Epithelial cell of esophagus (primary cell): ENCODE measurements around the gene PDS5B.
A peak's percentile ranks its signal among the peaks of the same experiment; 100 is the strongest.
"Not testable (repeated sequence)": the region's sequence is repeated elsewhere in the genome, so short reads cannot be mapped to it uniquely, and the experiment has no call there.

ENCODE experiments used
- DNase-seq: peaks from one replicate; pipeline ENCODE4 v3.0.0; 2010; ENCODE audit warnings: low read depth
- H3K4me3 ChIP-seq: 2 replicates; pipeline ENCODE4 v1.5.1; 2011; ENCODE audit warnings: mild to moderate bottlenecking, low read length, control low read depth
- TF ChIP-seq, protein P1 (sequence below): IDR thresholded peaks from 2 replicates; pipeline ENCODE4 v1.5.1; 2011; ENCODE audit warnings: low read depth, mild to moderate bottlenecking, low read length, control low read depth, inconsistent platforms; ENCODE audit not compliant: insufficient read depth; ENCODE audit errors: missing control alignments

PDS5B gene

GRCh38 chr13:32682740-32683139, 96.5 kb downstream of the PDS5B start:
- TF ChIP-seq, protein P1, sequence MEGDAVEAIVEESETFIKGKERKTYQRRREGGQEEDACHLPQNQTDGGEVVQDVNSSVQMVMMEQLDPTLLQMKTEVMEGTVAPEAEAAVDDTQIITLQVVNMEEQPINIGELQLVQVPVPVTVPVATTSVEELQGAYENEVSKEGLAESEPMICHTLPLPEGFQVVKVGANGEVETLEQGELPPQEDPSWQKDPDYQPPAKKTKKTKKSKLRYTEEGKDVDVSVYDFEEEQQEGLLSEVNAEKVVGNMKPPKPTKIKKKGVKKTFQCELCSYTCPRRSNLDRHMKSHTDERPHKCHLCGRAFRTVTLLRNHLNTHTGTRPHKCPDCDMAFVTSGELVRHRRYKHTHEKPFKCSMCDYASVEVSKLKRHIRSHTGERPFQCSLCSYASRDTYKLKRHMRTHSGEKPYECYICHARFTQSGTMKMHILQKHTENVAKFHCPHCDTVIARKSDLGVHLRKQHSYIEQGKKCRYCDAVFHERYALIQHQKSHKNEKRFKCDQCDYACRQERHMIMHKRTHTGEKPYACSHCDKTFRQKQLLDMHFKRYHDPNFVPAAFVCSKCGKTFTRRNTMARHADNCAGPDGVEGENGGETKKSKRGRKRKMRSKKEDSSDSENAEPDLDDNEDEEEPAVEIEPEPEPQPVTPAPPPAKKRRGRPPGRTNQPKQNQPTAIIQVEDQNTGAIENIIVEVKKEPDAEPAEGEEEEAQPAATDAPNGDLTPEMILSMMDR, result no peak
- no peak for DNase-seq
- no peak overlapping the region for H3K4me3 ChIP-seq

GRCh38 chr13:32687275-32687674, 101.0 kb downstream of the PDS5B start:
- TF ChIP-seq, protein P1, result no peak
- DNase-seq, result no peak

GRCh38 chr13:32695602-32696250, 109.5 kb downstream of the PDS5B start:
- no peak for DNase-seq
- no peak overlapping the region for H3K4me3 ChIP-seq

More at GRCh38 chr13:32687275-32687674, 101.0 kb downstream of the PDS5B start:
- no peak overlapping the region for H3K4me3 ChIP-seq

DNA sequence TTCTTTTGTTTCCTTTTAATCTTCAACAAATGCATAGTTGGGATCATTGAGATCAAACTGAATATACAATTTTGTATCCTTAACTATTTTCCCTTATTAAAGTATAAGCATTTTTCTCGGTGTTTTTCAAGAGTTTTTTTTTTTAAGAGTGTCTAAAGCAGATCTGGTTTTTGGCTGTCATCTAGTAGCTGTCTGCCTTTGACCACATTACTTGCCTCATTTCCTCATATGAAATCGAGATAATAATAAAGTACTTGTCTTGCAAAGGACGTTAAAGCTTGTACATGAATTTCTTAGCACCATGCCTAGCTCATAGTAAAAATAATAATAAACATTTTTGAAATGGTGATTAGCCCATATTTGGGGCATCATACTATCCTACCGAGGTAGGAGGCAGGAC, 121.2 kb downstream of the PDS5B start:
- no peak overlapping the region for H3K4me3 ChIP-seq
- no peak for DNase-seq
- TF ChIP-seq, protein P1, result no peak

More at GRCh38 chr13:32695602-32696250, 109.5 kb downstream of the PDS5B start:
- TF ChIP-seq, protein P1, result no peak

- no peak for DNase-seq
- H3K4me3 ChIP-seq, result no peak overlapping the region
- TF ChIP-seq, protein P1, result no peak
Observed at GRCh38 chr13:32713397-32713796, 127.1 kb downstream of the PDS5B start.

- H3K4me3 ChIP-seq, DNase-seq: not testable (repeated sequence)
Observed at GRCh38 chr13:32716201-32716600, 129.9 kb downstream of the PDS5B start.

DNA sequence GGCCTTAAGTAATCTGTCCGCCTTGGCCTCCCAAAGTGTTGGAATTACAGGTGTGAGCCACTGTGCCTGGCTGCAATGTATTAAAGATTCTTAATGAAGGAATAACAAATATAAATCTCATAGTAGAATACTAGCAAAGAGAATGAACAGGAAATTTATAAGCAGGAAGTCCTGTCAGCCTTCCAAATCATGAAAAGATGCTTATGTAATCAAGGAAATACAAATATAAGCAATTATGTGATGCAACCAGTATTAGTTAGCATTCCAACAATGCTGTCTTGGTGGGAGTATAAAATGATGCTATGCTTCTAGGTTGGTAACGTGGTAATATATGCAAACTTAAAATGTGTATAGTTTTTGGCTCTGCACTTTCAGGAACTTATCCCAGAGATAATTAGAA, 133.8 kb downstream of the PDS5B start:
- H3K4me3 ChIP-seq, result no peak overlapping the region
- TF ChIP-seq, protein P1, result no peak
- DNase-seq, result peak; percentile 54

DNA sequence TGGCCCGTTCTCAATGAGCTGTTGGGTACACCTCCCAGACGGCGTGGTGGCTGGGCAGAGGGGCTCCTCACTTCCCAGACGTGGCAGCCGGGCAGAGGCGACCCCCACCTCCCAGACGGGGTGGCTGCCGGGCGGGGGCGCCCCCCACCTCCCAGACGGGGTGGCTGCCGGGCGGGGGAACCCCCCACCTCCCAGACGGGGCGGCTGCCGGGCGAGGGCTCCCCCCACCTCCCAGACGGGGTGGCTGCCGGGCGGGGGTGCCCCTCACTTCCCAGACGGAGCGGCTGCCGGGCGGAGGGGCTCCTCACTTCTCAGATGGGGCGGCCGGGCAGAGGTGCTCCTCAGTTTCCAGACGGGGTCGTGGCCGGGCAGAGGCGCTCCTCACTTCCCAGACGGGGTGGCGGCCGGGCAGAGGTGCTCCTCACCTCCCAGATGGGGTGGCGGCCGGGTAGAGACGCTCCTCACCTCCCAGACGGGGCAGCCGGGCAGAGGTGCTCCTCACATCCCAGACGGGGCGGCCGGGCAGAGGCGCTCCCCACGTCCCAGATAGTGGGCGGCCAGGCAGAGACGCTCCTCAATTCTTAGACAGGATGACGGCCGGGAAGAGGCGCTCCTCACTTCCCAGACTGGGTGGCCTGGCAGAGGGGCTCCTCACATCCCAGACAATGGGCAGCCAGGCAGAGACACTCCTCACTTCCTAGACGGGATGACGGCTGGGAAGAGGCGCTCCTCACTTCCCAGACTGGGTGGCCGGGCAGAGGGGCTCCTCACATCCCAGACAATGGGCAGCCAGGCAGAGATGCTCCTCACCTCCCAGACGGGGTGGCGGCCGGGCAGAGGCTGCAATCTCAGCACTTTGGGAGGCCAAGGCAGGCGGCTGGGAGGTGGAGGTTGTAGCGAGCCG, 135.1 kb downstream of the PDS5B start:
- H3K4me3 ChIP-seq, DNase-seq: not testable (repeated sequence)
